ENCODE results near the gene SRRM2.

- no peak for TF ChIP-seq ARNT (IDR thresholded peaks at IDR 0.05)
- TF ChIP-seq BHLHE40 (IDR thresholded peaks at IDR 0.05; ENCODE audit: borderline replicate concordance) = no peak
- no peak for TF ChIP-seq ZNF384 (IDR thresholded peaks at IDR 0.05)
- TF ChIP-seq TARDBP (IDR thresholded peaks at IDR 0.05) = no peak
- TF ChIP-seq FOXK2 (IDR thresholded peaks at IDR 0.05) = no peak
- no peak for TF ChIP-seq SP1 (IDR thresholded peaks at IDR 0.05)
- TF ChIP-seq FOXM1 (IDR thresholded peaks at IDR 0.05; ENCODE audit: borderline replicate concordance) = no peak
- TF ChIP-seq LEF1 (IDR thresholded peaks at IDR 0.05; ENCODE audit: borderline replicate concordance) = no peak
Observed at GRCh38 chr16:2764718-2765117, 12.3 kb downstream of the SRRM2 start.
